OCI-LY3 (cell line): Measurements from ENCODE around the gene IRX6.

Source experiments
- H2AFZ ChIP-seq: fragments of 200-600, 300-600 bp; shearing (Covaris generic); 2 replicates; pipeline ENCODE4 v1.6.0; 2014; ENCODE audit warnings: antibody characterized with exemption, low read depth, low read length
- H3K27ac ChIP-seq: fragments of 200-600, 300-600 bp; sonication (generic); 2 replicates; pipeline ENCODE4 v1.5.1; 2014; ENCODE audit warnings: mild to moderate bottlenecking, low read length, moderate library complexity, mixed read lengths
- H3K27me3 ChIP-seq: fragments of 200-600, 300-600 bp; sonication (generic); 2 replicates; pipeline ENCODE4 v1.6.1; 2014; ENCODE audit warnings: low read depth, low read length, mixed read lengths
- H3K36me3 ChIP-seq: fragments of 200-600, 300-600 bp; sonication (generic); replicated peaks from 2 replicates; pipeline ENCODE3; 2014; ENCODE audit warnings: low read depth, low read length, mixed read lengths
- H3K4me1 ChIP-seq: fragments of 300-600, 200-600 bp; sonication (generic); 2 replicates; pipeline ENCODE4 v1.6.1; 2014; ENCODE audit warnings: low read length, mixed read lengths
- H3K4me2 ChIP-seq: fragments of 200-600, 300-600 bp; sonication (generic); 2 replicates; pipeline ENCODE4 v1.6.1; 2014; ENCODE audit warnings: low read length, mixed read lengths
- H3K4me3 ChIP-seq: fragments of 300-600, 200-600 bp; sonication (generic); 2 replicates; pipeline ENCODE4 v1.5.1; 2014; ENCODE audit warnings: antibody characterized with exemption, mild to moderate bottlenecking, low read length, moderate library complexity
- H3K79me2 ChIP-seq: fragments of 300-600, 200-600 bp; shearing (Covaris generic); 2 replicates; pipeline ENCODE4 v1.6.1; 2014; ENCODE audit warnings: mild to moderate bottlenecking, low read length, mixed read lengths
- H3K9ac ChIP-seq: fragments of 300-600, 200-600 bp; shearing (Covaris generic); 2 replicates; pipeline ENCODE4 v1.6.0; 2014; ENCODE audit warnings: mild to moderate bottlenecking, low read length, moderate library complexity
- H3K9me3 ChIP-seq: fragments of 200-600, 300-600 bp; shearing (Covaris generic); 2 replicates; pipeline ENCODE4 v1.6.1; 2014; ENCODE audit warnings: low read length, mixed read lengths; ENCODE audit not compliant: insufficient read depth
- H4K20me1 ChIP-seq: fragments of 200-600, 300-600 bp; sonication (generic); 2 replicates; pipeline ENCODE4 v1.6.1; 2016; ENCODE audit warnings: low read length, mixed read lengths; ENCODE audit not compliant: insufficient read depth
- EZH2phosphoT487 ChIP-seq: fragments of 200-600 bp; shearing (Covaris generic); IDR thresholded peaks from 2 replicates; pipeline ENCODE4 v1.6.1; 2018; ENCODE audit warnings: antibody characterized with exemption, mixed run types, low read depth
- TF ChIP-seq, protein P1 (sequence below): fragments of 200-600, 300-600 bp; sonication (generic); IDR thresholded peaks from 2 replicates; pipeline ENCODE4 v1.5.1; 2014; ENCODE audit warnings: antibody characterized with exemption, low read length, low read depth

The IRX6 gene

DNA sequence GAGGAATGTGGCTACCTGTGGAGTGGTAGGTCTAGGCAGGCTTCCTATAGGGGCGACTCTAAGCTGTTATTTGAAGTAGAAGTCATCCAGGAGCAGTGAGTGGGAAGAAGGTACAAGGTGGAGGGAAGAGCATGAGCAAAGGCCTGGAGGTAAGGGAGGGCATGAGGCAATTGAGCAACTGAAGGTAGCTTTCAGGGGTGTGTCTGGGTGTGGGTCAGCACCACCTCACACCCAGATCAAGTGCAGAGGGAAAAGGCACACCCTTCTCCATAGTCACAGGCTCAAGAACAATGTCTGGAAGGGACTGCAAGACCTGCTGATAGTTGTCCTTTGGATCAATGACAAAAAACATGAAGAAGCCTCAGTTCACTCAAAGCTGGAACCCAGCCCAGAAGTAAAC, 46.5 kb upstream of the IRX6 start:
- no peaks in the 10 kb centered on the region for H3K9me3 ChIP-seq
- H3K4me2 ChIP-seq: no peak overlapping the region
- no peak overlapping the region for H3K9ac ChIP-seq
- H3K79me2 ChIP-seq: no peaks in the 10 kb centered on the region
- no peaks in the 10 kb centered on the region for H4K20me1 ChIP-seq
- H3K4me1 ChIP-seq: no peaks in the 10 kb centered on the region
- no peak overlapping the region for H3K27ac ChIP-seq
- no peaks in the 10 kb centered on the region for H3K27me3 ChIP-seq
- no peak overlapping the region for H3K4me3 ChIP-seq
- TF ChIP-seq EZH2phosphoT487: no peak
- TF ChIP-seq, protein P1, sequence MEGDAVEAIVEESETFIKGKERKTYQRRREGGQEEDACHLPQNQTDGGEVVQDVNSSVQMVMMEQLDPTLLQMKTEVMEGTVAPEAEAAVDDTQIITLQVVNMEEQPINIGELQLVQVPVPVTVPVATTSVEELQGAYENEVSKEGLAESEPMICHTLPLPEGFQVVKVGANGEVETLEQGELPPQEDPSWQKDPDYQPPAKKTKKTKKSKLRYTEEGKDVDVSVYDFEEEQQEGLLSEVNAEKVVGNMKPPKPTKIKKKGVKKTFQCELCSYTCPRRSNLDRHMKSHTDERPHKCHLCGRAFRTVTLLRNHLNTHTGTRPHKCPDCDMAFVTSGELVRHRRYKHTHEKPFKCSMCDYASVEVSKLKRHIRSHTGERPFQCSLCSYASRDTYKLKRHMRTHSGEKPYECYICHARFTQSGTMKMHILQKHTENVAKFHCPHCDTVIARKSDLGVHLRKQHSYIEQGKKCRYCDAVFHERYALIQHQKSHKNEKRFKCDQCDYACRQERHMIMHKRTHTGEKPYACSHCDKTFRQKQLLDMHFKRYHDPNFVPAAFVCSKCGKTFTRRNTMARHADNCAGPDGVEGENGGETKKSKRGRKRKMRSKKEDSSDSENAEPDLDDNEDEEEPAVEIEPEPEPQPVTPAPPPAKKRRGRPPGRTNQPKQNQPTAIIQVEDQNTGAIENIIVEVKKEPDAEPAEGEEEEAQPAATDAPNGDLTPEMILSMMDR: no peak
- H2AFZ ChIP-seq: no peak overlapping the region
- H3K36me3 ChIP-seq: no peaks in the 10 kb centered on the region

DNA sequence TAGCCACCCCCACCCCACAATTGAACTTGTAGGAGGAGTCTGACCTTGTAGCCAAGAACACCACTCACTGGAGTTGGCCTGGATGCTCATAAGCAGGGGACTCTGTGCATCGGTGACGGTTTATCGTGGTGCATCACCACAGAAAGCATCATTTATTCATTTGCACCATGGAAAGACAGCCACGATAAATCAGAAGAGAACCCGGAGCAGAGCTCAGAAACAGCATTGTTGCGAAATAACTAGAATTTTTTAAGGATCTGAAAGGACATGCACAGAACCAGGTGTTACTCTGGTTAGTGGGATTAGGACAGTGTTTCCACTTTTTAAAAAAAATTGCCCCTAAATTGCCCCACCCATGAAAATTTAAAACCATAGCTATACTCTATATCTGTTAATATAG, 44.4 kb upstream of the IRX6 start:
- TF ChIP-seq, protein P1: no peak
- TF ChIP-seq EZH2phosphoT487: no peak

DNA sequence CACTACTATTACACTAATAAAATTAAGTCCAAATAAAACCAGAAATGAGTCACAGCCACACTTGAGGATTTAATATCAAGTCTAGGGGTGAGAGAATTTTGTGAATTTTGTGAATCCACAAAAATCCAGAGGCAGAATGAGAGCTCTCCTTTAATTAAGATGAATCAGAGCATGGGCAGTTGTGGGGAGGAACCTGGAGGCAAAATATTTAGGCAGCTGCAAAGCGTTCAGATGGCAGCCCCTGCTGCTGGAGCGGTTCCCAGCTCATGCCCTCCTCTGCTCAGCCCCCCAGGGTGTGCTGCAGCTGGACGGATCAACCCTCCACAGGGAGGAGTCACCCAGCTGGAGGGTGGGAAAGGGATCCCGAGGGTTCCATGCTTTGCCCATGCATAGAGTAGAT, 43.4 kb upstream of the IRX6 start:
- Histone ChIP-seq H3K36me3 (no peaks in the 10 kb centered on the region), H3K9me3 (no peaks in the 10 kb centered on the region), H3K4me1 (no peaks in the 10 kb centered on the region), H3K4me3 (no peak overlapping the region), H3K27ac (no peak overlapping the region), H3K9ac (no peak overlapping the region), H3K4me2 (no peak overlapping the region), H3K79me2 (no peaks in the 10 kb centered on the region), H4K20me1 (no peaks in the 10 kb centered on the region), H3K27me3 (no peaks in the 10 kb centered on the region), H2AFZ (no peak overlapping the region)
- no peak for TF ChIP-seq EZH2phosphoT487
- TF ChIP-seq, protein P1: no peak

More for the DNA sequence above, 44.4 kb upstream of the IRX6 start:
- no peak overlapping the region for H3K4me3 ChIP-seq
- no peak overlapping the region for H3K4me2 ChIP-seq
- H3K36me3 ChIP-seq: no peaks in the 10 kb centered on the region
- no peaks in the 10 kb centered on the region for H3K27me3 ChIP-seq
- no peaks in the 10 kb centered on the region for H4K20me1 ChIP-seq
- H3K4me1 ChIP-seq: no peaks in the 10 kb centered on the region
- H2AFZ ChIP-seq: no peak overlapping the region
- H3K27ac ChIP-seq: no peak overlapping the region
- H3K9me3 ChIP-seq: no peaks in the 10 kb centered on the region
- no peak overlapping the region for H3K9ac ChIP-seq
- H3K79me2 ChIP-seq: no peaks in the 10 kb centered on the region

DNA sequence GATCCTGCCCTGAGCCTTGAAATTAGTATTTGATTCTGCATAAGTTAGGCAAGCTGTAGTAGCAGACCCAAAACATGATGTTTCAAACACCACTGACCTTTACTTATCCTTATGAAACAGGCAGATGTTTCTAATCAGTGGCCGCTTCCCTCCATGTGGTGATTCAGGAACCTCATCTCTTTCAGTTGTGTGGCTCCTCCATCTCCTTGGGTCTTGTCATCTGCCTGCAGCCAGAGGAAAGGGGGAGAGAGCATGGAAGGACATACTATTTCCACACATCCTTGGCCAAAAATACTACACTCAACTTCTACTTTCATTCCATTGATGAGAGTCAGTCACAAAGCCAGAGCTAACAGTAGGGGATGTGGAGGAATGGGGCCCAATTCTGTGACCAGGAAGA, 41.6 kb upstream of the IRX6 start:
- H3K79me2 ChIP-seq: no peaks in the 10 kb centered on the region
- no peak overlapping the region for H3K27ac ChIP-seq
- H2AFZ ChIP-seq: no peak overlapping the region
- H3K4me1 ChIP-seq: no peaks in the 10 kb centered on the region
- H3K4me2 ChIP-seq: no peak overlapping the region
- no peaks in the 10 kb centered on the region for H3K36me3 ChIP-seq
- H3K27me3 ChIP-seq: no peaks in the 10 kb centered on the region
- no peaks in the 10 kb centered on the region for H4K20me1 ChIP-seq
- TF ChIP-seq EZH2phosphoT487: no peak
- TF ChIP-seq, protein P1: no peak
- H3K9ac ChIP-seq: no peak overlapping the region
- H3K4me3 ChIP-seq: no peak overlapping the region
- H3K9me3 ChIP-seq: no peaks in the 10 kb centered on the region
